ENCODE data around the gene PRKCB.

PRKCB gene

GRCh38 chr16:23835390-23836077, at the start of gene PRKCB:
TSS of gene PRKCB (plus strand) at chr16:23835983.
- peak; percentile 72 for DNase-seq

GRCh38 chr16:23786964-23787561, 48.7 kb upstream of the PRKCB start:
- no peak for DNase-seq

- DNase-seq, result no peak
Observed at GRCh38 chr16:23788685-23789084, 47.1 kb upstream of the PRKCB start.

- no peak for DNase-seq
Observed at GRCh38 chr16:23795378-23795777, 40.4 kb upstream of the PRKCB start.

- DNase-seq, result no peak
Observed at GRCh38 chr16:23796941-23797340, 38.8 kb upstream of the PRKCB start.

GRCh38 chr16:23801378-23801777, 34.4 kb upstream of the PRKCB start:
- peak; percentile 44 for DNase-seq

- DNase-seq, result no peak
Observed at GRCh38 chr16:23802776-23803175, 33.0 kb upstream of the PRKCB start.

- DNase-seq, result no peak
Observed at GRCh38 chr16:23803591-23804123, 32.1 kb upstream of the PRKCB start.

- no peak for DNase-seq
Observed at GRCh38 chr16:23807028-23807427, 28.8 kb upstream of the PRKCB start.

- DNase-seq, result no peak
Observed at GRCh38 chr16:23821467-23821866, 14.3 kb upstream of the PRKCB start.

GRCh38 chr16:23821875-23822688, 13.7 kb upstream of the PRKCB start:
- DNase-seq, result no peak

- DNase-seq, result no peak
Observed at GRCh38 chr16:23823475-23824384, 12.1 kb upstream of the PRKCB start.

GRCh38 chr16:23824909-23825308, 10.9 kb upstream of the PRKCB start:
- DNase-seq, result no peak

- DNase-seq, result no peak
Observed at GRCh38 chr16:23826528-23827045, 9.2 kb upstream of the PRKCB start.

- no peak for DNase-seq
Observed at GRCh38 chr16:23827057-23827456, 8.7 kb upstream of the PRKCB start.

GRCh38 chr16:23829454-23829853, 6.3 kb upstream of the PRKCB start:
- no peak for DNase-seq

- no peak for DNase-seq
Observed at GRCh38 chr16:23830276-23830675, 5.5 kb upstream of the PRKCB start.

- no peak for DNase-seq
Observed at GRCh38 chr16:23832882-23833281, 2.9 kb upstream of the PRKCB start.

- DNase-seq, result no peak
Observed at GRCh38 chr16:23833504-23833903, 2.3 kb upstream of the PRKCB start.

- DNase-seq, result no peak
Observed at GRCh38 chr16:23833960-23834685, 1.7 kb upstream of the PRKCB start.

GRCh38 chr16:23836078-23836403, 258 bp downstream of the PRKCB start:
- no peak for DNase-seq

All from left hindlimb (tissue), 1 donor.